Activated naive CD8-positive, alpha-beta T cell treated with anti-CD3 and anti-CD28 coated beads, Interleukin-2, amount 10 ng/mL, durations not matched to agents 7 days and 5 days (primary cell): Measurements from ENCODE around the gene RAPGEF5. TPM values are rescaled to one million over a fixed set of nuclear protein-coding genes. Genes with fewer than 3 reads are reported as not detected.

Source experiments
- ATAC-seq: fragments of 150-1000 bp; cut with Tn5 transposase; one replicate; pipeline ENCODE4 v1.10.0; 2021; ENCODE audit warnings: low read depth, moderate library complexity
- POLR2A ChIA-PET: fragments of 350-600 bp; sonication (Branson Sonifier 250); formaldehyde crosslinking; loops from one replicate; lab custom pipeline; 2021; ENCODE audit warnings: antibody characterized with exemption; lab: Charles Lee
- DNase-seq: peaks from one replicate; pipeline ENCODE4 v3.0.0; 2021
- H3K27ac Mint-ChIP-seq: one replicate; pipeline ENCODE4 v1.8.0; 2022; ENCODE audit warnings: mild to moderate bottlenecking, mixed read lengths
- H3K27me3 Mint-ChIP-seq: one replicate; pipeline ENCODE4 v1.8.0; 2022; ENCODE audit warnings: mild to moderate bottlenecking, moderate library complexity, mixed read lengths
- H3K36me3 Mint-ChIP-seq: one replicate; pipeline ENCODE4 v1.8.0; 2021; ENCODE audit warnings: mild to moderate bottlenecking, mixed read lengths
- H3K4me1 Mint-ChIP-seq: one replicate; pipeline ENCODE4 v1.8.0; 2021; ENCODE audit warnings: mixed read lengths
- H3K4me3 Mint-ChIP-seq: one replicate; pipeline ENCODE4 v1.8.0; 2022; ENCODE audit warnings: mild to moderate bottlenecking, moderate library complexity, mixed read lengths
- H3K9me3 Mint-ChIP-seq: one replicate; pipeline ENCODE4 v1.8.0; 2021; ENCODE audit warnings: mixed read lengths
- total RNA-seq, 2 experiments: library from RNA; stranded (reverse); gene quantifications; one replicate each; pipeline ENCODE4 v1.2.3, GENCODE V29; 2021

Gene RAPGEF5
- total RNA-seq, 2 experiments from 2014 or later: 0.34 to 0.72 TPM

GRCh38 chr7:22075561-22075960, 281.4 kb downstream of the RAPGEF5 start:
- POLR2A ChIA-PET: no interaction called here
- DNase-seq (no peak), ATAC-seq (no peak)
- H3K27ac Mint-ChIP-seq: no peak overlapping the region
- peaks cover 28% of the 10 kb centered on the region for H3K27me3 Mint-ChIP-seq
- peaks cover 3% of the 10 kb centered on the region for H3K9me3 Mint-ChIP-seq
- no peaks in the 10 kb centered on the region for H3K4me1 Mint-ChIP-seq
- H3K36me3 Mint-ChIP-seq: no peaks in the 10 kb centered on the region
- no peak overlapping the region for H3K4me3 Mint-ChIP-seq

GRCh38 chr7:22074897-22075296, 282.1 kb downstream of the RAPGEF5 start:
- DNase-seq (no peak), ATAC-seq (no peak)
- POLR2A ChIA-PET: no interaction called here
- Mint-ChIP-seq H3K4me1 (no peaks in the 10 kb centered on the region), H3K27me3 (peaks cover 31% of the 10 kb centered on the region), H3K36me3 (no peaks in the 10 kb centered on the region), H3K4me3 (no peak overlapping the region), H3K9me3 (no peaks in the 10 kb centered on the region), H3K27ac (no peak overlapping the region)

Other genes starting within 250 kb of the RAPGEF5 start
- under 1 TPM in 1 of 2 experiments, not detected in 1; 0.19 TPM for gene STEAP1B, start 143.0 kb upstream of the RAPGEF5 start, total RNA-seq